Measurements from ENCODE around the gene COBLL1. TPM values are rescaled to one million over a fixed set of nuclear protein-coding genes. Genes with fewer than 3 reads are reported as not detected.

Gene COBLL1
- total and polyA plus RNA-seq, 2 experiments from 2014 or later: 19.6 to 33.5 TPM

DNA sequence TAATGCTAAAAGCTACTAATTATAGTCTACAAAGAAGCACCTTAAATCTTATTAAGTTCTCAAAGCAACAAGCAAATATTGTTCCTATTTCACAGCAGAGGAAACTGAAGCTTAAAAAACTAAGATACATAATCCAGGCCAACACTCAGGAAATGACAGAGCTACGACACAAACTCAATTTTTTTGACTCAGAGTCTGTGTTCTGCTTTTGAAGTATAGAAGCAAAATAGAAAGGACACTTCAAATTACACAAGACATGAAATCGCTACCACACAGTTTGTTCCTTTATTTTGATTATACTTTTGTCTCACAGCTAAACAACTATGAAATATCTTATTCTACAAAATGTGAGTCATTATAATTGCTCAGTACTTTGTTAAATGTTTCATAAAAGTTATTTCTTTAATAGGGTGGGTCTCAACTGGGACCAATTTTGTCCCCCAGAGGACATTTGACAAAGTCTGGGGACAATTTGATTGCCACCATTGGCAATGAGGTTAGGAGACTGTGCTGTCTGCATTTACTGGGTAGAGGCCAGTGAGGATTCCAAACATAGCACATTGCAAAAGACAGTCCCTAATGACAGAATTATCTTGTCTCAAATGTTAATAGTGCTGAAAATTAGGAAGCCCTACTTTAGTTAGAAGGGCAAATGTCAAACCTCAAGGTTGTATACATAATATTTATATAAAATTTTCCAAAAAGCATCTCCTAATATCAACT, 118.8 kb downstream of the COBLL1 start:
- H3K4me1 ChIP-seq (ENCODE audit: low read depth): peaks cover 9% of the 10 kb centered on the region
- no peak overlapping the region for H3K27ac ChIP-seq
- no peaks in the 10 kb centered on the region for H3K27me3 ChIP-seq
- no peak overlapping the region for H3K4me3 ChIP-seq
- no peaks in the 10 kb centered on the region for H3K36me3 ChIP-seq
- DNase-seq (ENCODE audit: low read depth in 1 of 2, low spot score in 1 of 2): no peak
- H3K9me3 ChIP-seq (ENCODE audit: low read depth): no peaks in the 10 kb centered on the region
- no peak for TF ChIP-seq CTCF (IDR thresholded peaks at IDR 0.05; ENCODE audit: low read depth, low read length)

- no peak overlapping the region for H3K4me3 ChIP-seq
- DNase-seq (ENCODE audit: low read depth in 1 of 2, low spot score in 1 of 2): no peak
- H3K9me3 ChIP-seq (ENCODE audit: low read depth): no peaks in the 10 kb centered on the region
- peaks cover 9% of the 10 kb centered on the region for H3K4me1 ChIP-seq (ENCODE audit: low read depth)
- H3K27me3 ChIP-seq: no peaks in the 10 kb centered on the region
- TF ChIP-seq CTCF (IDR thresholded peaks at IDR 0.05; ENCODE audit: low read depth, low read length): no peak
- H3K36me3 ChIP-seq: no peaks in the 10 kb centered on the region
- no peak overlapping the region for H3K27ac ChIP-seq
These were observed 120.2 kb downstream of the COBLL1 start for GRCh38 chr2:164721430-164721829.

DNA sequence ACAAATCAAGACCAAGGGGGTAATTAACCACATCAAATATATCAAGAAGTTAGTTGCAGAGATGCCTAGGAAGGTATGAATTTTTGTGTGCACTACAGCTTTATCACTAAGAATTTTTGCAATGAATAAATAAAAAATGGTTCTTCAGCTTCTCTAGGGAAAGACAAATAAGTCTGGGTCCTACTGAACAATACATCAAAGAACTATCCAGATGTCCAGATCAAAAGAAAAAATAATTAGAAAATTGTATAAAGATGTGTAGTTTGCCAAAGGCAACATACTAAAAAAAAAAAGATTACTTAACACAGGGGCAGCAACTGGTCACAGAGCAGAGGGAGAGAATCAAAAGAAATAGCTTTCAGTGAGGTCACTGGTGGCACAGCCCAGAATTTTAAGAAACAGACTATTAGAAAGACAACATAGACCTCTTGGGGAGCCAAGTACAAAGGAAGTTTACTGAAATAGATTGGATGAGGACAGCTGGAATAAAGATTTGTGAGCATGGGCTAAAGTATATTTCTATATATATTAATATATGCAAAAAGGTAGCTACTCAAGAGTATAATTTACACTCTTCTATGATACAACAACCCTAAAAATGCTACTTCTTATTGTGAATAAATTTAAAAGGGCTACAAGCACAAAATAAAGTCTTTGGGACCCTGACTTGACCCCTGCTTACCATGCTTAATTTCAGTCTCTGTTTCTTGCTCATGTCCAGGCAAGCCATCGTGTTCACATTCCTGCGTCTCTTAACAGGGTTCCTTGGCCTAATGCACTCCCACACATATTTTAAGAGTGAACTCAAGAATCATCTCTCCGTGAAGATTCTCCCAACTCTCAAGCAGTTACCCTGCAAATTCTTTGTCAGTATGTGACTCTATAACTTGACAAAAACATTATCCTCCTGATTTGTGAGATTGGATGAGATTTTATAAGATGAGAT, 121.4 kb downstream of the COBLL1 start:
- Histone ChIP-seq H3K27me3 (no peaks in the 10 kb centered on the region), H3K4me3 (no peak overlapping the region), H3K4me1 (ENCODE audit: low read depth) (peaks cover 9% of the 10 kb centered on the region), H3K9me3 (ENCODE audit: low read depth) (no peaks in the 10 kb centered on the region), H3K36me3 (no peaks in the 10 kb centered on the region), H3K27ac (no peak overlapping the region)
- no peak for TF ChIP-seq CTCF (IDR thresholded peaks at IDR 0.05; ENCODE audit: low read depth, low read length)
- peak in 1 of 2 donors; percentile 77 for DNase-seq (ENCODE audit: low read depth in 1 of 2, low spot score in 1 of 2)

DNA sequence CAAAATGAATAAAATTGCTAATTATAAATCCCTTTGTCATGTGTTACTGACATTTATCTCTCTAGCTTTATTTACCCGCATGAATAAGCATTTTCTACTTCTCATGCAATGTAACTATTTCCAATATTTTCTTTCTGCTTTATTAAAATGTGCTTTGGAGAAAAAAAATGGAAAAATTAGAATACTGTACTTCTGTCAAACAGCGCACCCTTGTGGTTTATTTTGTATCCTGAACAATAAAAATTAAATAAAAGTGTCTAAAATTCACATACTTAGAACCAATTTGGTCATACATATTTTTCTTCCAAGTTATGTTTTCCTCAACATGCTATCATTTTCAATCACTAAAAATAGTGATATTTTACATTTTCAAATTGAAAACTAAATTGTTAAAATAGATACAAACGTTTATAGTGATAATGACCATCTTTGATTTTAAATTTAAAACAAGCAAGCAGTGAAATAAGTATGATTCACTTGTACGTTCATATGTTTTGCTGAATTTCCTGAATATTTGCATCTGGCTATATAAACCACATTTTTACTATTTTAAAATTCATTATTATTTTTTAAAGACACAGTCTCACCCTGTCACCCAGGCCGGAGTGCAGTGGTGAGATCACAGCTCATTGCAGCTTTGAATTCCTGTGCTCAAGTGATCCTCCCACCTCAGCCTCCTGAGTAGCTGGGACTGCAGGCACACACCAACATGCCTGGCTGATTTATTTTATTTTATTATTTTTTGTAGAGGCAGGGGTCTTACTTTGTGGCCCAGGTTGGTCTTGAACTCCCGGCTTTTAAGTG, 124.4 kb downstream of the COBLL1 start:
- DNase-seq (ENCODE audit: low read depth in 1 of 2, low spot score in 1 of 2): peak; percentile 42 to 51
- H3K4me3 ChIP-seq: no peak overlapping the region
- no peaks in the 10 kb centered on the region for H3K9me3 ChIP-seq (ENCODE audit: low read depth)
- no peaks in the 10 kb centered on the region for H3K36me3 ChIP-seq
- H3K4me1 ChIP-seq (ENCODE audit: low read depth): peaks cover 15% of the 10 kb centered on the region
- TF ChIP-seq CTCF (IDR thresholded peaks at IDR 0.05; ENCODE audit: low read depth, low read length): peak; percentile 50
- no peak overlapping the region for H3K27ac ChIP-seq
- H3K27me3 ChIP-seq: no peaks in the 10 kb centered on the region

- H3K27ac ChIP-seq: peak overlapping the region; percentile 65
- no peak for TF ChIP-seq CTCF (IDR thresholded peaks at IDR 0.05; ENCODE audit: low read depth, low read length)
These were observed 127.2 kb downstream of the COBLL1 start for GRCh38 chr2:164714471-164714870.

More at GRCh38 chr2:164714471-164714870, 127.2 kb downstream of the COBLL1 start:
- H3K36me3 ChIP-seq: no peaks in the 10 kb centered on the region
- H3K27me3 ChIP-seq: no peaks in the 10 kb centered on the region
- peaks cover 12% of the 10 kb centered on the region for H3K4me1 ChIP-seq (ENCODE audit: low read depth)
- H3K9me3 ChIP-seq (ENCODE audit: low read depth): no peaks in the 10 kb centered on the region
- peak in 1 of 2 donors; percentile 47 for DNase-seq (ENCODE audit: low read depth in 1 of 2, low spot score in 1 of 2)
- H3K4me3 ChIP-seq: no peak overlapping the region
